HG03139 (cell line): ENCODE data around the gene SRRM4.

Experiments
- ATAC-seq: cut with Tn5 transposase; IDR thresholded peaks from one replicate; pipeline ENCODE4 v1.9.1; 2021; ENCODE audit not compliant: unreplicated experiment

The SRRM4 gene

GRCh38 chr12:119159844-119160243 is 178.5 kb downstream of the SRRM4 start:
- no peak for ATAC-seq

- no peak for ATAC-seq
Measured at GRCh38 chr12:119167902-119168301, 186.6 kb downstream of the SRRM4 start.

- ATAC-seq, result no peak
Measured at GRCh38 chr12:119168721-119169120, 187.4 kb downstream of the SRRM4 start.

- no peak for ATAC-seq
Measured at GRCh38 chr12:119169150-119169549, 187.8 kb downstream of the SRRM4 start.

- ATAC-seq, result no peak
Measured at GRCh38 chr12:119171291-119171690, 189.9 kb downstream of the SRRM4 start.

- no peak for ATAC-seq
Measured at GRCh38 chr12:119171691-119172425, 190.5 kb downstream of the SRRM4 start.

GRCh38 chr12:119175081-119175480 is 193.7 kb downstream of the SRRM4 start:
- no peak for ATAC-seq

GRCh38 chr12:119176267-119177055 is 195.1 kb downstream of the SRRM4 start:
- ATAC-seq, result no peak

- no peak for ATAC-seq
Measured at GRCh38 chr12:119177056-119177325, 195.7 kb downstream of the SRRM4 start.

- no peak for ATAC-seq
Measured at GRCh38 chr12:119177724-119178380, 196.5 kb downstream of the SRRM4 start.

GRCh38 chr12:119178544-119179334 is 197.4 kb downstream of the SRRM4 start, which contains the start of gene HSPB8:
HSPB8 (plus strand) TSS chr12:119178931; CDS start chr12:119179313, 382 bp downstream.
- no peak for ATAC-seq

GRCh38 chr12:119179335-119180021 is 198.1 kb downstream of the SRRM4 start:
- ATAC-seq, result no peak

GRCh38 chr12:119180380-119181040 is 199.2 kb downstream of the SRRM4 start:
- ATAC-seq, result no peak

GRCh38 chr12:119181202-119181601 is 199.9 kb downstream of the SRRM4 start:
- ATAC-seq, result no peak

- no peak for ATAC-seq
Measured at GRCh38 chr12:119181944-119182343, 200.6 kb downstream of the SRRM4 start.

- ATAC-seq, result no peak
Measured at GRCh38 chr12:119182701-119183493, 201.6 kb downstream of the SRRM4 start.

- ATAC-seq, result no peak
Measured at GRCh38 chr12:119183942-119184695, 202.8 kb downstream of the SRRM4 start.

- no peak for ATAC-seq
Measured at GRCh38 chr12:119195256-119195655, 213.9 kb downstream of the SRRM4 start.

- no peak for ATAC-seq
Measured at GRCh38 chr12:119198440-119198839, 217.1 kb downstream of the SRRM4 start.
